Activated naive CD4-positive, alpha-beta T cell treated with anti-CD3 and anti-CD28 coated beads, Interleukin-2, amount 10 ng/mL, durations not matched to agents 7 days and 5 days (primary cell): ENCODE data around the gene MRPS23.
A peak's percentile ranks its signal among the peaks of the same experiment; 100 is the strongest.

ENCODE experiments used
- CTCF ChIA-PET: fragments of 350-600 bp; sonication (Branson Sonifier 250); formaldehyde crosslinking; loops from one replicate; lab custom pipeline; 2021; ENCODE audit warnings: antibody characterized with exemption; lab: Charles Lee
- DNase-seq: peaks from one replicate; pipeline ENCODE4 v3.0.0-alpha.2; 2020
- H3K27ac Mint-ChIP-seq: one replicate; pipeline ENCODE4 v1.8.0; 2021; ENCODE audit warnings: mild to moderate bottlenecking, moderate library complexity, mixed read lengths
- H3K27me3 Mint-ChIP-seq: one replicate; pipeline ENCODE4 v1.8.0; 2021; ENCODE audit warnings: mild to moderate bottlenecking, mixed read lengths
- H3K36me3 Mint-ChIP-seq: one replicate; pipeline ENCODE4 v1.8.0; 2021; ENCODE audit warnings: mixed read lengths
- H3K4me1 Mint-ChIP-seq: one replicate; pipeline ENCODE4 v1.8.0; 2021; ENCODE audit warnings: mixed read lengths
- H3K4me3 Mint-ChIP-seq: one replicate; pipeline ENCODE4 v1.8.0; 2021; ENCODE audit warnings: mild to moderate bottlenecking, moderate library complexity, mixed read lengths
- H3K9me3 Mint-ChIP-seq: one replicate; pipeline ENCODE4 v1.8.0; 2021; ENCODE audit warnings: mixed read lengths

Gene MRPS23

GRCh38 chr17:57866319-57866718, 16.5 kb upstream of the MRPS23 start:
- CTCF ChIA-PET, result interaction anchor here (1.5 to 1.8 kb wide), 2 partner anchors 23 to 129 kb away, joined by 3 to 4 read pairs; no protein-coding TSS in a partner anchor
- Mint-ChIP-seq H3K36me3 (no peaks in the 10 kb centered on the region), H3K9me3 (no peaks in the 10 kb centered on the region), H3K4me3 (no peak overlapping the region), H3K4me1 (peaks cover 23% of the 10 kb centered on the region), H3K27me3 (peaks cover 72% of the 10 kb centered on the region), H3K27ac (no peak overlapping the region)
- DNase-seq, result no peak

GRCh38 chr17:57864273-57864672, 14.4 kb upstream of the MRPS23 start:
- CTCF ChIA-PET, result interaction anchor here (0.6 to 1.0 kb wide), 2 partner anchors 29 to 248 kb away, joined by 3 to 4 read pairs; no protein-coding TSS in a partner anchor
- Mint-ChIP-seq H3K4me3 (no peak overlapping the region), H3K27ac (no peak overlapping the region), H3K36me3 (no peaks in the 10 kb centered on the region), H3K27me3 (peaks cover 73% of the 10 kb centered on the region), H3K9me3 (no peaks in the 10 kb centered on the region), H3K4me1 (peaks cover 32% of the 10 kb centered on the region)
- no peak for DNase-seq

- DNase-seq, result no peak
- Mint-ChIP-seq H3K4me3 (no peak overlapping the region), H3K27ac (no peak overlapping the region), H3K36me3 (no peaks in the 10 kb centered on the region), H3K27me3 (peaks cover 76% of the 10 kb centered on the region), H3K4me1 (peaks cover 22% of the 10 kb centered on the region), H3K9me3 (no peaks in the 10 kb centered on the region)
- CTCF ChIA-PET, result interaction anchor here (0.6 to 1.0 kb wide), 2 partner anchors 11 to 152 kb away, joined by 3 read pairs; no protein-coding TSS in a partner anchor
Measured at GRCh38 chr17:57862694-57863667, 13.1 kb upstream of the MRPS23 start.

- Mint-ChIP-seq H3K27ac (no peak overlapping the region), H3K27me3 (peaks cover 74% of the 10 kb centered on the region), H3K36me3 (no peaks in the 10 kb centered on the region), H3K9me3 (no peaks in the 10 kb centered on the region), H3K4me3 (no peak overlapping the region), H3K4me1 (peaks cover 13% of the 10 kb centered on the region)
- DNase-seq, result no peak
- CTCF ChIA-PET, result interaction anchor here (0.6 to 14.6 kb wide), 5 partner anchors 10 to 153 kb away, joined by 3 to 207 read pairs (median 9); no protein-coding TSS in a partner anchor
Measured at GRCh38 chr17:57861790-57862693, 12.2 kb upstream of the MRPS23 start.

GRCh38 chr17:57861000-57861789, 11.4 kb upstream of the MRPS23 start:
- DNase-seq, result peak; percentile 59
- no peak overlapping the region for H3K27ac Mint-ChIP-seq
- CTCF ChIA-PET, result interaction anchor here (0.8 to 14.6 kb wide), 12 partner anchors 9 to 311 kb away, joined by 3 to 207 read pairs (median 4); partner anchors contain the start of gene CUEDC1
- peaks cover 12% of the 10 kb centered on the region for H3K4me1 Mint-ChIP-seq
- peaks cover 74% of the 10 kb centered on the region for H3K27me3 Mint-ChIP-seq
- H3K36me3 Mint-ChIP-seq, result no peaks in the 10 kb centered on the region
- peak overlapping the region; percentile 62 for H3K4me3 Mint-ChIP-seq
- no peaks in the 10 kb centered on the region for H3K9me3 Mint-ChIP-seq

GRCh38 chr17:57860414-57860999, 10.7 kb upstream of the MRPS23 start:
- peak; percentile 19 for DNase-seq
- Mint-ChIP-seq H3K27me3 (peaks cover 74% of the 10 kb centered on the region), H3K27ac (no peak overlapping the region), H3K4me1 (peaks cover 12% of the 10 kb centered on the region), H3K4me3 (peak overlapping the region; percentile 62), H3K9me3 (no peaks in the 10 kb centered on the region), H3K36me3 (no peaks in the 10 kb centered on the region)
- CTCF ChIA-PET, result interaction anchor here (0.8 to 14.6 kb wide), 16 partner anchors 9 to 312 kb away, joined by 3 to 207 read pairs (median 4); partner anchors contain the start of gene CUEDC1

GRCh38 chr17:57859601-57860413, 10.0 kb upstream of the MRPS23 start:
- DNase-seq, result peak; percentile 7
- no peaks in the 10 kb centered on the region for H3K36me3 Mint-ChIP-seq
- no peaks in the 10 kb centered on the region for H3K9me3 Mint-ChIP-seq
- no peak overlapping the region for H3K4me3 Mint-ChIP-seq
- CTCF ChIA-PET, result interaction anchor here (0.9 to 14.6 kb wide), 16 partner anchors 8 to 254 kb away, joined by 3 to 207 read pairs (median 5); no protein-coding TSS in a partner anchor
- H3K27ac Mint-ChIP-seq, result no peak overlapping the region
- peaks cover 12% of the 10 kb centered on the region for H3K4me1 Mint-ChIP-seq
- H3K27me3 Mint-ChIP-seq, result peaks cover 67% of the 10 kb centered on the region

- no peak for DNase-seq
- no peak overlapping the region for H3K4me3 Mint-ChIP-seq
- H3K9me3 Mint-ChIP-seq, result no peaks in the 10 kb centered on the region
- CTCF ChIA-PET, result interaction anchor here (0.7 to 14.6 kb wide), 13 partner anchors 11 to 841 kb away, joined by 3 to 207 read pairs (median 5); no protein-coding TSS in a partner anchor
- no peaks in the 10 kb centered on the region for H3K36me3 Mint-ChIP-seq
- peaks cover 12% of the 10 kb centered on the region for H3K4me1 Mint-ChIP-seq
- peaks cover 63% of the 10 kb centered on the region for H3K27me3 Mint-ChIP-seq
- H3K27ac Mint-ChIP-seq, result no peak overlapping the region
Measured at GRCh38 chr17:57858838-57859237, 9.0 kb upstream of the MRPS23 start.

- peak; percentile 1 for DNase-seq
- Mint-ChIP-seq H3K9me3 (no peaks in the 10 kb centered on the region), H3K4me1 (peaks cover 13% of the 10 kb centered on the region), H3K27ac (no peak overlapping the region), H3K36me3 (no peaks in the 10 kb centered on the region), H3K27me3 (peaks cover 47% of the 10 kb centered on the region), H3K4me3 (no peak overlapping the region)
- CTCF ChIA-PET, result interaction anchor here (0.7 to 14.6 kb wide), 11 partner anchors 17 to 258 kb away, joined by 3 to 207 read pairs (median 3); partner anchors contain the start of genes CUEDC1 and SRSF1
Measured at GRCh38 chr17:57856792-57857620, 7.2 kb upstream of the MRPS23 start.

GRCh38 chr17:57855391-57856035, 5.7 kb upstream of the MRPS23 start:
- no peaks in the 10 kb centered on the region for H3K36me3 Mint-ChIP-seq
- H3K9me3 Mint-ChIP-seq, result no peaks in the 10 kb centered on the region
- H3K4me1 Mint-ChIP-seq, result peaks cover 16% of the 10 kb centered on the region
- DNase-seq, result no peak
- peaks cover 34% of the 10 kb centered on the region for H3K27me3 Mint-ChIP-seq
- CTCF ChIA-PET, result interaction anchor here (0.9 to 14.6 kb wide), 7 partner anchors 17 to 317 kb away, joined by 3 to 207 read pairs (median 4); no protein-coding TSS in a partner anchor
- H3K27ac Mint-ChIP-seq, result no peak overlapping the region
- no peak overlapping the region for H3K4me3 Mint-ChIP-seq

GRCh38 chr17:57853695-57854094, 3.9 kb upstream of the MRPS23 start:
- Mint-ChIP-seq H3K4me1 (peaks cover 32% of the 10 kb centered on the region), H3K9me3 (no peaks in the 10 kb centered on the region), H3K27me3 (peaks cover 17% of the 10 kb centered on the region), H3K4me3 (no peak overlapping the region), H3K36me3 (peaks cover 9% of the 10 kb centered on the region), H3K27ac (no peak overlapping the region)
- no peak for DNase-seq
- CTCF ChIA-PET, result interaction anchor here (1.9 to 14.6 kb wide), 2 partner anchors 39 to 144 kb away, joined by 6 to 207 read pairs; no protein-coding TSS in a partner anchor
